Activated naive CD8-positive, alpha-beta T cell treated with anti-CD3 and anti-CD28 coated beads for 36 hours (primary cell): ENCODE measurements around the gene TSC2. TPM values are rescaled to one million over a fixed set of nuclear protein-coding genes. Genes with fewer than 3 reads are reported as not detected.
"Not testable (repeated sequence)": the region's sequence is repeated elsewhere in the genome, so short reads cannot be mapped to it uniquely, and the experiment has no call there.

ENCODE experiments used
- DNase-seq: peaks from one replicate; pipeline ENCODE4 v3.0.0; 2021
- H3K27ac Mint-ChIP-seq: one replicate; pipeline ENCODE4 v1.8.0; 2022; ENCODE audit warnings: mild to moderate bottlenecking, moderate library complexity, mixed read lengths
- H3K27me3 Mint-ChIP-seq: one replicate; pipeline ENCODE4 v1.8.0; 2022; ENCODE audit warnings: mild to moderate bottlenecking, mixed read lengths
- H3K36me3 Mint-ChIP-seq: one replicate; pipeline ENCODE4 v1.8.0; 2021; ENCODE audit warnings: mild to moderate bottlenecking, mixed read lengths
- H3K4me1 Mint-ChIP-seq: one replicate; pipeline ENCODE4 v1.8.0; 2021; ENCODE audit warnings: mixed read lengths
- H3K4me3 Mint-ChIP-seq: one replicate; pipeline ENCODE4 v1.8.0; 2022; ENCODE audit warnings: mild to moderate bottlenecking, moderate library complexity, mixed read lengths
- H3K9me3 Mint-ChIP-seq: one replicate; pipeline ENCODE4 v1.8.0; 2022; ENCODE audit warnings: mixed read lengths
- total RNA-seq, 2 experiments: library from RNA; stranded (reverse); gene quantifications; one replicate each; pipeline ENCODE4 v1.2.3, GENCODE V29; 2021

TSC2 gene
- total RNA-seq, 2 experiments from 2014 or later: 52.3 to 57.5 TPM

DNA sequence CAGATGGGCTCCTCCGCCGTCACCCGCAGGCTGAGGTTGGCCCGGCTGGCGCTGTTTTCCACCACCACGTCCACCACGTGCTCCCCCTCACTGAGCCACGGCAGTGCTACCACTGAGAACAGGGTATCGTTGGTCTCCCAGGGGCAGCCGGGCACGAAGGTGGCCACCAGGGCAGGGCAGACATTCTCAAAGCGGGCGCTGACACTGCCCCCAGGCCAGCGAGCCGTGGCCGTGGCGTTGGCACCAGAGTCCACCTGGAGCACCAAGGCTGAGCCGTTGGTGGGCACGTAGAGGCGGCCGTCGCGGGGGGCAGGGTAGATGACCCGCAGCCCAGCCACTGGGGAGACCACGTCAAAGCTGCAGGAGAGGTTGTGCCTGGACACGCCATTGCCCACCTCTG is 66.4 kb downstream of the TSC2 start:
- not testable (repeated sequence) for H3K9me3 Mint-ChIP-seq, H3K4me1 Mint-ChIP-seq, H3K4me3 Mint-ChIP-seq, H3K27ac Mint-ChIP-seq, DNase-seq, H3K27me3 Mint-ChIP-seq, H3K36me3 Mint-ChIP-seq

DNA sequence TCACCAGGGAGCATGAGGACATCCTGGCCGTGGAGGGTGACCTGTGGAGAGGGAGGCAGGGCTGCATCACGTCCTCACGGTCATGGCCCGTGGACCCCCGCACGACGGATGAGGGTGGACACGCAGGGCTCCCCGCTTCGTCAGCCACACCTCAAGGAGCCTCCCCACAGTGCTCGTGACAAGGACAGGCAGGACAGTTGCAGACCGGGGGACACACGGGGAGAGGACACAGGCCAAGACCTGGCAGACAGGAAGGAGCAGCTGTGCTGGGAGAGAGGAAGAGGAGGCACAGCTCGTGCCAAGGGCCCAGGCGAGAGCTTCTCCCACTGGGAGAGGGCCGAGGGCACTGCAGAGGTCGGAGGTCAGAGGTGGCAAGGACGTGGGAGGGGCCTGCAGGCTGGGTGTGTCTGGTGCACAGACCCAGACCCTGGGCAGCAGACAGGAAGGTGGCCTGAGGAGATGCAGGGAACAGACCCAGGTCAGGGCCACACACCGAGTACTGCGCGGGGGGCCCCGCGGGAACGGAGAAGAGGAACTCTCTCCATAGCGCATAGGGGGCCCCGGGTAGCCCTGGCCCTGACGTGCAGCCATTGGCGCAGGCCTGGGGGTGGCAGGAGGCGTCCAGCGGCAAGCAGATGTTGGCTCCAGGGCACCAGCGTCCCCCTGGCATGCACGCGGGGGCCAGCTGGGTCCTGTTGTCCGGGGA is 67.3 kb downstream of the TSC2 start:
- not testable (repeated sequence) for H3K9me3 Mint-ChIP-seq, H3K4me1 Mint-ChIP-seq, H3K36me3 Mint-ChIP-seq, DNase-seq, H3K4me3 Mint-ChIP-seq, H3K27me3 Mint-ChIP-seq, H3K27ac Mint-ChIP-seq

DNA sequence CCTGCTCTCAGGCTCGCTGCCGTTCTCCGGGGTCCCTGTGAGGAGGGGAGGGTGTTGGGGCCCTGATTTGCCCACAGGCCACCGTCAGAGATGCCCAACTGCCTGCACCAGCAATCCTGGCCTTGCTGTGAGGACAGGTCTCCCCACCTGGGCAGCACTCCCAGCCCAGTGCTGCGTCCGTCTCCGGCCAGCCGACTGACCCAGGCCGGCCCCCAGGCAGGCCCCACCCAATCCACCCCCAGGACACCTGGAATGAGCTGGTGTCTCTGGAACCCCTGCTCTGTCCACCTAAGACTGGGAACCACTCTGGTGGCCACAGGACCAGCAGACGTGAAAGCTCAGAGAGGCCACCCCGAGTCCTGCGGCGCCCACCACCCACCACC is 67.8 kb downstream of the TSC2 start:
- no peaks in the 10 kb centered on the region for H3K9me3 Mint-ChIP-seq
- H3K27ac Mint-ChIP-seq: no peak overlapping the region

DNA sequence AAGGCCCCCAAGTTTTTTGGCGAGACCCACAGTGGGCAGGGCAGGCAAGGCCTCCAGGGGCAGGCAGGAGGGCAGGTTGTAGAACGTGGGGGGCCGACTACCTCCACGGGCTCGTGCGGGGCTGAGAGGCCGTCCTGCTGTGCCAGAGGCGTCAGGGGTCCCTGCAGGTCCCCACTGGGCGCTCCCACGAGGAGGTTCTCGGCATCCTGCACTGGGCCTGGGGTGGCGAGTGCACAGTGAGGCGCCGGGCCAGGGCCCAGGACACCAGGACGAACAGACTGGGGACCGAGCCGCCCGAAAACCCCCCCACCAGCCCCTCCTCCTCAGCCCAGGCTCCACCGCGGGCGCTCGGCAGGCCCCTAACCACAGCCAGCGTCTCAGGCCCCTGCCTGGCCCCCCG is 68.6 kb downstream of the TSC2 start:
- not testable (repeated sequence) for H3K4me3 Mint-ChIP-seq, DNase-seq, H3K27me3 Mint-ChIP-seq, H3K4me1 Mint-ChIP-seq, H3K9me3 Mint-ChIP-seq, H3K27ac Mint-ChIP-seq, H3K36me3 Mint-ChIP-seq

More for the DNA sequence above, 67.8 kb downstream of the TSC2 start:
- Mint-ChIP-seq H3K4me3 (no peak overlapping the region), H3K36me3 (no peaks in the 10 kb centered on the region), H3K27me3 (no peaks in the 10 kb centered on the region), H3K4me1 (peaks cover 1% of the 10 kb centered on the region)
- DNase-seq: no peak

DNA sequence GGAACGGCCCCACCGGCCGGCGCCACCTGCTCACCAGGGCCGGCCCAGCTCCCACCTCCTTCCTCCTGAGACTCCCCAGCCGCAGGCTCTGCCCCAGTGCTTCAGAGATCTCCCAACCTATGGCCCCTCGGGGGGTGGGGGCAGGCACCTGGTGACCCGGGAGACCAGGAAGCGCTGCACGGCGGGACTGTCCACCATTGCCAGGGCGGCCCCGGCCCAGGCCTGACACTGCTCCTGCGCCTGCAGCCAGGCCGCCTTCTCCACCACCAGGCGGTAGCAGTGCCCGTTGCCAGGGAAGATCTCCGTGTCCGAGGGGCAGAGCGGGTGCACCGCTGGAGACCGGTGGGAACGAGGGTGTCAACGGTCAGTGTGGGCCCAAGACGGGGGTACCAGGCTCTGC is 69.6 kb downstream of the TSC2 start:
- not testable (repeated sequence) for H3K27me3 Mint-ChIP-seq, H3K9me3 Mint-ChIP-seq, H3K27ac Mint-ChIP-seq, DNase-seq, H3K4me1 Mint-ChIP-seq, H3K4me3 Mint-ChIP-seq, H3K36me3 Mint-ChIP-seq

DNA sequence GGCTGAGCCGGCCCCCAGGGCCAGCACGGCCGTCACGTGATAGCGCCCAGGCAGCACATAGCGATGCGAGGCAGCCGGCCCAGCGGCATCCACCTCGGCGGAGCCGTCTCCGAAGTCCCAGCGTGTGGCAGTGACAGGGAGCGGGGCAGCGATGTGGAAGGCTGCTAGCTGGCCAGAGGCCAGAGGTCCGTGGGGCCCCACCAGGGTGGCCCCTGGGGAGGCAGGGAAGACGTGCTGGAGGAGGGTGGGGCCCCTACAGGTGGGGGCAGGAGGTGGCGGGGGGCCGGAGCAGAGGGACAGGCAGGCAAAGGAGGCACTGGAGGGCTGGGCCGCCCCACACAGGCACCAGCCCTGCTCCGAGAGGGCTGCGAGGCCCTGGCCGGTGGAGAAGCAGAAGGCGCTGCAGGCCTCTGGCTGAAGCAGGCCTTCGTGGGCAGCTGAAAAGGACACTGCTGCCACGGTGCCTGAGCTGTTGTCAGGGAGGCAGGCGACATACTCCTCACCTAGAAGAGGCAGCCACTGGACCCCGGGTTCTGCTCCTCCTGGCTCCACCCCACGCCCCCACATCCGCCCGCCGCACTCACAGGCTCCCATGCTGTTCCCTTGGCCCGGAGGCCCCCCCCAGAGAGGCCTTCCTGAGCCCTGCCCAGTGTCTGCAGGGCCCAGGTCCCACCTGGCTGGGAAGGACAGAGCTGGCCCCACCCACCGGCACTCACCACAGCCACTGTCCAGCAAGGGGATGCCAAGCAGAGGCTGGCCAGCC is 70.4 kb downstream of the TSC2 start:
- H3K9me3 Mint-ChIP-seq, H3K4me1 Mint-ChIP-seq, H3K4me3 Mint-ChIP-seq, DNase-seq, H3K36me3 Mint-ChIP-seq, H3K27me3 Mint-ChIP-seq, H3K27ac Mint-ChIP-seq: not testable (repeated sequence)

DNA sequence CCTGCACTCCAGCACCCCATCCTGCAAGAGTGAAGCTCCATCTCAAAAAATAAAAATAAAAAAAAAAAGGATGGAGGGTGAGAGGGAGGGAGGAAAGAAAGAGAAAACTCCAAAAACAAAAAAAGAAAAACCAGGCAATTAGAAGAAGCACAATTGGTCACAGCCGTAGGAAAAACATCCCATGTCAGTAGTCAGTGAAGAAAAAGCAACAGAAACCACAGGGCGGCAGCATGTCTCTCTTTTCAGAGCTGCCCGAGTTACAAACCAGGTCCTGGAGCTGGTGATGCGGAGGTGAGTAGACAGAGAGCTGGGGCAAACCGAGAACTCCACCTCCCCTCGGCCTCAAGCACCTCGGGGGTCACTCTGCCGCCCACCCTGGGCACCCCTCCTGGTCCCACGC is 73.5 kb downstream of the TSC2 start:
- H3K9me3 Mint-ChIP-seq, DNase-seq, H3K27me3 Mint-ChIP-seq, H3K36me3 Mint-ChIP-seq, H3K4me3 Mint-ChIP-seq, H3K4me1 Mint-ChIP-seq, H3K27ac Mint-ChIP-seq: not testable (repeated sequence)

DNA sequence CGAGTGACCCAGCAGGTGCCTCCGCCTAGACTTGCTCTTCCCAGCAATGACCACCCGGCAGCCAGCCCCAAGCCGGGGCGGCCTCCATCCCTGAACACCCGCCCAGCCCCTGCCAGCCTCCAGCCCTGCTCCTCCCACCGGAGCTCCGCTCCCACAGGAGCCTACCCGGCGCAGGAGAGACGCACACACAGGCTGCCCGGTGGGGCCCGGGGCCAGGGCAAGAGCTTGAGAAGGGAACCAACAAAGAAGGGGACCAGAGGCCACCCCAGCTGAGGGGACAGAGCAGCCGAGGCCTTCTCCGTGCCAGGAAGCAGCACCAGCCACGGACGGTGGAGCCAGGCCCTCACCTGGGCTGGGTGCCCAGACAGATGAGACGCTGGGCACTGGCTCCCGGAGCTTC is 74.1 kb downstream of the TSC2 start:
- no peaks in the 10 kb centered on the region for H3K27me3 Mint-ChIP-seq
- no peak overlapping the region for H3K27ac Mint-ChIP-seq
- peaks cover 5% of the 10 kb centered on the region for H3K4me1 Mint-ChIP-seq
- no peaks in the 10 kb centered on the region for H3K36me3 Mint-ChIP-seq
- no peak for DNase-seq
- no peaks in the 10 kb centered on the region for H3K9me3 Mint-ChIP-seq
- H3K4me3 Mint-ChIP-seq: no peak overlapping the region

DNA sequence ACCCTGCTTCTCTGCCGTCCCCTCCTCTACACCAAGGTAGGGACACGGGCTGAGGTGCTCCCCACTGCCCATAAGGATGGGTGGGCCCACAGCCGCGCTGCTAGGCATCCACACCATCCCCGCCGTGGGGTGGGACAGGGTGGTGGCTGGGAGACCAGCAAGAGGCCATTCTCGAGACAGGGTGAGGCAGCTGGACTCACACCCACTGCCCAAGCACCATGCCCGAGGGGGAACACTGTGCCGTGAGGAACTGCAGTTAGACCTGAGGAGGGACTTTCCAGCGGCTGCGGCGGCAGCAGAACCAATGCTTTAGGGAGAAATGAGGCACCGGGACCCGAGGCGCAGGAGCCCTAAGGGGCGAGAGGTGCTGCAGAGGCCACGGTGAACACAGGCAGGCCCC is 74.6 kb downstream of the TSC2 start:
- Mint-ChIP-seq H3K27me3 (no peaks in the 10 kb centered on the region), H3K4me3 (no peak overlapping the region), H3K9me3 (no peaks in the 10 kb centered on the region), H3K27ac (no peak overlapping the region), H3K36me3 (no peaks in the 10 kb centered on the region), H3K4me1 (peaks cover 5% of the 10 kb centered on the region)
- no peak for DNase-seq

DNA sequence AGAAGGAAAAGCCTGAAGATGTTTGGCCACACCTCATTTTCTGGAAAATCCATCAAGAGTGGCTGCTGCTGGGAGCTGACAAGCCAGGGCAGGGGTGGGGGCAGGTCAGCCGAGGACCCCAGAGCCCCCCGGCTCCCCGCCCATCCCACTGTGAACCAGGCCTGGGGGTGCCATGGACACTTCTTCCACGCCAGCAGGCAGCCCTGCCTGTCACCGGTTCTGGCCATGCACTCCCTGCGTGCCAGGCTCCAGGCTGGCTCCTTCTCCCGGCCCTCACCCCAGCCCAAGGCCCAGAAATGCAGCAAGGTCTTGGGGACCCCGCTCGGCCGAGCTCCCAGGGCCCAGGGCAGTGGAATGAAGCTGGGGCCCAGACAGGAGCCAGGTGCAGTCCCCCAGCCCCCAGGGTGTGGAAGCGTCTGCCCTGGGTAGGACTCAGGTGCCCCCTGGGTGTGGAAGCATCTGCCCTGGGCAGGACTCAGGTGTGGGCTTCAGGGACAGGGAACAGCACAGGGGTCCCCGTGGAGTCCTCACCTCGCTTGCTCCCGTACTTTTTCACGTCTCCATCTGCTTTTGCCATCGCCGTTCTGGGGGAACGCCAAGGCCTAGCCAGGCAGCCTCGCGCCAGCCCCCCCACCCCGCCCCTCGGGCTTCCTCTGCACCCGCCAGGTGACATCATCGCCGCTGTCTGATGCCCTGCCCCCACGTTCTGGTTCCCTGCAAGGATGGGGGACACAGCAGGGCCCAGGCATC is 75.3 kb downstream of the TSC2 start:
- H3K36me3 Mint-ChIP-seq, H3K4me3 Mint-ChIP-seq, DNase-seq, H3K27ac Mint-ChIP-seq, H3K4me1 Mint-ChIP-seq, H3K9me3 Mint-ChIP-seq, H3K27me3 Mint-ChIP-seq: not testable (repeated sequence)

DNA sequence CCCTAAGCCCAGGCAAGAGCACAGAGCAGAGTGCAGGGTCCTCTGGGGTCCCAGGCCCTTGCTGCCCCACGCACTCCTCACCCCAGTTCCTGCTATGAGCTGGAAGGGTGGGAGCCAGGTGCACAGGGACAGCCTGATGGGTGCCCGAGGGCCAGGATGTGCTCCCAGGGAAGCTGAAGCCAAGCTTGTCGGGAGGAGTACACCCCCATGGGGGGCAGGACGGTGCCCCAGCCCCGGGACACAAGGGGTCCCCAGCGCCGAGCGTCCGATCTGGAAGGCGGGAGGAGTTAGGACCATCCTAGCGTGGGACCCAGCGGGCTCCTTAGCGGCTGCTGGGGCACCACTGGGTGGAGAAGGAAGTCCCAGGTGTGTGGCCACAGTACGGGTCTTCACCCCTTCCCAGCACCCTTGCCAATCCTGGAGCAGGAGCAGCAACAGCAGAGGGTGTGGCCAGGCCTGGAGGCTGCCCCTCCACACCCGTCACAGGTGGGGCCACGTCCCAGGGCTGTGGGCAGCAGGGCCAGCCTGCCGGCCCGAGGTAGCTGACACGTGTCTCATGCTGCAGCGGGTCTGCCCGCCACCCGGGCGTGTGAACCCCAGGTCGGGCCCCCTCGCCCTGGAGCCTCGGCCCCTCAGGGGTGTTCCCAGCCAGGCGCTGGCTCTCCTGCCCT is 76.1 kb downstream of the TSC2 start:
- not testable (repeated sequence) for H3K4me3 Mint-ChIP-seq, DNase-seq, H3K36me3 Mint-ChIP-seq, H3K27ac Mint-ChIP-seq, H3K9me3 Mint-ChIP-seq, H3K27me3 Mint-ChIP-seq
- H3K4me1 Mint-ChIP-seq: peaks cover 10% of the 10 kb centered on the region

DNA sequence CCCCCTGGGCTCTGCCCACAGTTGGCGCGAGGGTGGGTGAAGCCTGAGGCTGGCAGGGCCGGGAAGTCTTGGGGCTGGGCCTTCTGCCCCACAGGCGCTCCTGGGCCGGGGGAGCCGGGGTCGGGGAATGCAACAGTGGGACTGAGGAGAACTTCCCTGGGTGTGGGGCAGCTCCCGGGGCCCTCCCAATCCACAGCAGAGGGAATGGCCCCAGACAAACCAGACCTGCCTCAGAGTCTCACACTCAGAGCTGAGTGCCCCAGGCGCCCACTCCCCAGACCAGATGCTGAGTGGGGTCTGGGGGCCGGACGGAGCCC is 76.5 kb downstream of the TSC2 start:
- not testable (repeated sequence) for H3K4me3 Mint-ChIP-seq, H3K36me3 Mint-ChIP-seq, H3K9me3 Mint-ChIP-seq, H3K27me3 Mint-ChIP-seq, H3K27ac Mint-ChIP-seq, DNase-seq
- H3K4me1 Mint-ChIP-seq: peaks cover 13% of the 10 kb centered on the region

DNA sequence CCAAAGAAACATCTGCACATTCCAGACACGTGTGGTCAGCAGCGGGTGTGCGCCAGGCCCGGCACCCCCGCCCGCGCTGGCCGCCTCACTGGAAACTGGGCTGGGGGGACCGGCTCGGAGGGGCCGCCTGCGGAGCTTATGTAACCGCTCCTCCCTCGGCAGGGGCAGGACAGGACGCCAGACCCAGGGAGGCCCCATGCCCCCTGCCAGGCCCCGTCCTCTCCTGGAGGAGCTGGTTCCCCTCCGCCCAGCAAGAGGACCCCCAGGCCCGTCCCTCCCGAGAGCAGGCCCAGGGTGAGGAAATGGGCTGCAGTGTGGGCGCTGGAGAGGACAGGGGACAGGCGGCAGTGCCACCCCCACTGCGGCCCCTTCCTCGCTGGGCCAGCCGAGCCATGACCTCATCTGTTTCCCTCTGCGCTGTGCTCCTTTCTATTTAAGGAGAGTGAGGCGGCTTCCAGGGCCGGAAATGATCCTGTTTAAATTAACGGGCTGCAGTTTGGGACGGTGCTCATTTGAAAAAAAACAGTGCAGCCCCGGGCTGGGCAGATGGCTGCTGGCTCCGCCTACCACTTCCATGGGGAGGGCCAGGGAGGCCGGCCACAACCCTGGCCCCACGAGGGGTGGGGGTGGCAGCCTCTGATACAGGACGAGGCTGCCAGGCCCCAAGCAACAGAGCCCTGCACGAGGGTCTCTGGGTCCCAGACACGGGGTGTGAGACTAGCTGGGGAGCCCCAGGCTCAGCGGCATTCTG is 77.1 kb downstream of the TSC2 start:
- H3K27me3 Mint-ChIP-seq, H3K27ac Mint-ChIP-seq, H3K9me3 Mint-ChIP-seq, H3K36me3 Mint-ChIP-seq, DNase-seq, H3K4me3 Mint-ChIP-seq: not testable (repeated sequence)
- H3K4me1 Mint-ChIP-seq: peaks cover 15% of the 10 kb centered on the region

DNA sequence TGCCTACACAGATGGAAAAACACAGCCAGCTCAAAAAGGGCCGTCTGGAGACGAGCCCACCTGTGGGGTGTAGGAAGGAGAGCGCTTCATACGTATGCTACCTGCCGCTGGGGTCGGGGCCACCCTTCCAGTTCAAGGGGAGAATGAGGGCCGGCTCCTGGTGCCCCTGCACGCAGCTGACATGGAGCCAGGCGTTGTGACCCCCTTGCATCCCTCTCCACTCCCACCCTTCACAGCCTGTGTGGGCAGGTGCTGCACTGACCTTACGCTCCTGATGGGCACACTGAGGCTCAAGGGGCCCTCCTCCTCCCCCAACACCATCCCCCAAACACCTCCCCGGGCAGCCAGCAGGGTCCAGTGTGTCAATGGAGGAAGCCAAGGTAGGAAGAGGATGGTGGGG is 77.8 kb downstream of the TSC2 start:
- not testable (repeated sequence) for H3K27ac Mint-ChIP-seq, H3K4me3 Mint-ChIP-seq, H3K9me3 Mint-ChIP-seq, DNase-seq, H3K36me3 Mint-ChIP-seq, H3K27me3 Mint-ChIP-seq
- H3K4me1 Mint-ChIP-seq: peaks cover 13% of the 10 kb centered on the region
